ENCODE results near the gene ASTN2.

ASTN2 gene

GRCh38 chr9:116467740-116468351 is 947.0 kb downstream of the ASTN2 start:
- TF ChIP-seq CTCF (IDR thresholded peaks at IDR 0.05; ENCODE audit: low read depth, low read length): no peak
- no peak for TF ChIP-seq MAX (IDR thresholded peaks at IDR 0.05; ENCODE audit: low read depth, low read length)
- no peak for TF ChIP-seq MYC (IDR thresholded peaks at IDR 0.05; ENCODE audit: low read depth, low read length)
- H3K4me3 ChIP-seq (ENCODE audit: low read depth, low read length): no peak overlapping the region
- DNase-seq (ENCODE audit: low read depth): no peak

GRCh38 chr9:116466271-116467235 is 948.3 kb downstream of the ASTN2 start:
- no peak overlapping the region for H3K4me3 ChIP-seq (ENCODE audit: low read depth, low read length)
- TF ChIP-seq POLR2A (IDR thresholded peaks at IDR 0.05; ENCODE audit: extremely low read depth, insufficient read length) (no peak), MAX (IDR thresholded peaks at IDR 0.05; ENCODE audit: low read depth, low read length) (no peak), CTCF (IDR thresholded peaks at IDR 0.05; ENCODE audit: low read depth, low read length) (no peak), MYC (IDR thresholded peaks at IDR 0.05; ENCODE audit: low read depth, low read length) (no peak)
- DNase-seq (ENCODE audit: low read depth): no peak

- TF ChIP-seq MYC (IDR thresholded peaks at IDR 0.05; ENCODE audit: low read depth, low read length): no peak
- H3K4me3 ChIP-seq (ENCODE audit: low read depth, low read length): no peak overlapping the region
- DNase-seq (ENCODE audit: low read depth): no peak
These were observed 949.1 kb downstream of the ASTN2 start for GRCh38 chr9:116465576-116466270.

GRCh38 chr9:116464987-116465571 is 949.8 kb downstream of the ASTN2 start:
- H3K4me3 ChIP-seq (ENCODE audit: low read depth, low read length): no peak overlapping the region
- DNase-seq (ENCODE audit: low read depth): no peak
- TF ChIP-seq CTCF (IDR thresholded peaks at IDR 0.05; ENCODE audit: low read depth, low read length) (no peak), MAX (IDR thresholded peaks at IDR 0.05; ENCODE audit: low read depth, low read length) (no peak), MYC (IDR thresholded peaks at IDR 0.05; ENCODE audit: low read depth, low read length) (no peak), POLR2A (IDR thresholded peaks at IDR 0.05; ENCODE audit: extremely low read depth, insufficient read length) (no peak)

GRCh38 chr9:116464423-116464822 is 950.4 kb downstream of the ASTN2 start:
- TF ChIP-seq MYC (IDR thresholded peaks at IDR 0.05; ENCODE audit: low read depth, low read length) (no peak), CTCF (IDR thresholded peaks at IDR 0.05; ENCODE audit: low read depth, low read length) (no peak)

GRCh38 chr9:116461632-116462031 is 953.2 kb downstream of the ASTN2 start:
- no peak for TF ChIP-seq MYC (IDR thresholded peaks at IDR 0.05; ENCODE audit: low read depth, low read length)
- DNase-seq (ENCODE audit: low read depth): no peak
- no peak overlapping the region for H3K4me3 ChIP-seq (ENCODE audit: low read depth, low read length)

More at GRCh38 chr9:116464423-116464822, 950.4 kb downstream of the ASTN2 start:
- DNase-seq (ENCODE audit: low read depth): no peak
- H3K4me3 ChIP-seq (ENCODE audit: low read depth, low read length): no peak overlapping the region
